Spleen (tissue), 11 donors: ENCODE data around the gene WDR64. TPM values are rescaled to one million over a fixed set of nuclear protein-coding genes. Genes with fewer than 3 reads are reported as not detected.

Experiments
- DNase-seq: peaks from one replicate; pipeline ENCODE4 v3.0.0-alpha.2; 2020
- H3K27ac ChIP-seq, 8 donors: fragments of 200-600 bp; sonication (generic) in 7 of 8; 1 replicate in 4 of 8; 2 replicates in 4 of 8; pipeline versions ENCODE4 v1.5.0 to v1.8.0; 2016 to 2021; ENCODE audit warnings: inconsistent platforms in 4 of 8, mild to moderate bottlenecking in 4 of 8, moderate library complexity in 1 of 8
- H3K27me3 ChIP-seq, 7 donors: fragments of 200-600 bp; sonication (generic) in 6 of 7; replicated peaks in 1 of 7; 1 replicate in 4 of 7; 2 replicates in 3 of 7; pipeline versions ENCODE4 v1.5.0 to v1.8.0; 2016 to 2021; ENCODE audit warnings: inconsistent platforms in 3 of 7, mild to moderate bottlenecking in 1 of 7
- H3K36me3 ChIP-seq, 6 donors: fragments of 200-600 bp; sonication (generic) in 5 of 6; 1 replicate in 4 of 6; 2 replicates in 2 of 6; pipeline versions ENCODE4 v1.5.0 to v1.8.0; 2016 to 2021; ENCODE audit warnings: inconsistent platforms in 2 of 6
- H3K4me1 ChIP-seq, 6 donors: fragments of 200-600 bp; sonication (generic) in 5 of 6; 1 replicate in 3 of 6; 2 replicates in 3 of 6; pipeline versions ENCODE4 v1.5.0 to v1.8.0; 2016 to 2021; ENCODE audit warnings: inconsistent platforms in 3 of 6
- H3K4me3 ChIP-seq, 8 donors: fragments of 200-600 bp; sonication (generic) in 7 of 8; 1 replicate in 4 of 8; 2 replicates in 4 of 8; pipeline versions ENCODE4 v1.5.0 to v1.8.0; 2016 to 2021; ENCODE audit warnings: inconsistent platforms in 4 of 8, mild to moderate bottlenecking in 4 of 8, moderate library complexity in 2 of 8
- H3K9me3 ChIP-seq, 8 donors: fragments of 200-600 bp; sonication (generic) in 7 of 8; 1 replicate in 4 of 8; 2 replicates in 4 of 8; pipeline versions ENCODE4 v1.5.0 to v1.8.0; 2016 to 2021; ENCODE audit warnings: inconsistent platforms in 4 of 8
- CTCF ChIP-seq, 11 experiments: fragments of 200-600 bp in 7 of 11; fragments of 450-650 bp in 4 of 11; sonication (generic) in 4 of 11; IDR thresholded peaks in 8 of 11; conservative IDR thresholded peaks in 3 of 11; 1 replicate in 7 of 11; 2 replicates in 4 of 11; pipeline versions ENCODE4 v1.4.0 to v1.8.0; 2016 to 2021; ENCODE audit warnings: antibody characterized with exemption in 11 of 11, inconsistent platforms in 4 of 11, mild to moderate bottlenecking in 1 of 11
- POLR2A ChIP-seq, 3 donors: fragments of 450-650 bp; IDR thresholded peaks; one replicate each; pipeline ENCODE4 v1.5.1; 2017; ENCODE audit warnings: antibody characterized with exemption in 3 of 3, mild to moderate bottlenecking in 1 of 3
- POLR2AphosphoS5 ChIP-seq, 3 donors: sonication (generic); formaldehyde crosslinking; IDR thresholded peaks; one replicate each; pipeline ENCODE4 v1.5.1; 2017; ENCODE audit warnings: antibody characterized with exemption in 3 of 3
- WGBS, 5 donors: extraction: QIAGEN DNeasy Blood & Tissue Kit in 3 of 5; methylation state at CpG; one replicate each; pipeline versions ENCODE4 v1.1.5 to v1.1.7; 2013 to 2018; 5-methylcytosine and 5-hydroxymethylcytosine counted together
- intact Hi-C: fragments of 100-400 bp; cut with DNase I; formaldehyde crosslinking; loops from one replicate; pipeline ENCODE4 v1.15.0; 2023; ENCODE audit warnings: low total_unique reads
- polyA plus RNA-seq, 3 donors: library from polyadenylated mRNA; stranded (reverse); fragments of 200-250 nt; gene quantifications; one replicate each; pipeline ENCODE4 v1.2.1, GENCODE V29; 2013
- total RNA-seq, 7 donors: library from RNA; depleted of rRNA in 3 of 7; stranded (reverse); fragments of >200 nt in 3 of 7; fragmentation: NEBNext Ultra II Directional in 4 of 7; extraction: Animal tissue kit (Norgen Biotek cat#: 25700) in 4 of 7; gene quantifications; one replicate each; pipeline versions ENCODE4 v1.1.0 to v1.2.1, GENCODE V29; 2016 to 2021
- donor health status: healthy with polysubstance abuse.
- donor health status: DM: no; HTN: no; CAD: no; lungs with moderate emphysema.
- donor health status: DM: no; HTN: no; CAD: no.
- donor health status: Bipolar disorder and iron deficiency.
- donor health status: healthy.
- donor health status: DM: no; HTN: no; CAD: no.
- donor health status: DM: yes; HTN: yes; CAD: no.

Gene WDR64
- total and polyA plus RNA-seq, 10 donors = 0.03 to 0.55 (median 0.26) TPM; not detected in 3

DNA sequence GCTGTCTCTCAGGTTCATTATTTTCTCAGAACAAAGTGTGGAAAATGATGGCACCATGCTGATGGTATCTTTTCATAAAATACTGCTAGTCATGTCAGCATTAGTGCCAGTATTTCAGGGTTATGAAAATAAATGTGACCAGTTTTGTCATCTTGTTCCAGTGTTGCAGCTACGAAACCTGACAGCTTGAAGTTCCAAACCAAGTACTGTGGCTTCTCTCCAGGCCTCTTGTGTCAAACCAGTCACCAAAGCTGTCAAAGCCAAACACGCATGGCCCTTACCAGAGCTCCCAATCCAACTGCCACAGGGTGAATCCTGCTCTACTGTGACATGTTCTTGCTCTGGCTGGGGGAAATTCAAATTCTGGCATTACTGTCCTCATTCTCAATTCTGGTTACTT is 175.2 kb downstream of the WDR64 start:
- no peaks in the 10 kb centered on the region for H3K27me3 ChIP-seq
- DNase-seq = no peak
- intact Hi-C loops = no loop called here
- no peaks in the 10 kb centered on the region for H3K9me3 ChIP-seq
- H3K4me1 ChIP-seq = no peaks in the 10 kb centered on the region
- no peak overlapping the region for H3K4me3 ChIP-seq
- TF ChIP-seq POLR2A (IDR thresholded peaks at IDR 0.05) = no peak
- TF ChIP-seq CTCF (IDR thresholded peaks at IDR 0.05 in 8 of 11, conservative IDR thresholded peaks at IDR 0.05 in 3 of 11) = no peak
- TF ChIP-seq POLR2AphosphoS5 (IDR thresholded peaks at IDR 0.05) = no peak
- no peaks in the 10 kb centered on the region for H3K36me3 ChIP-seq
- 74 to 91% (median 88%) methylated on average over 2 of the region's 2 CpGs for WGBS, 5 donors
- no peak overlapping the region for H3K27ac ChIP-seq

- Histone ChIP-seq H3K4me1 (no peaks in the 10 kb centered on the region), H3K9me3 (no peaks in the 10 kb centered on the region), H3K36me3 (no peaks in the 10 kb centered on the region), H3K4me3 (no peak overlapping the region), H3K27me3 (no peaks in the 10 kb centered on the region), H3K27ac (no peak overlapping the region)
- intact Hi-C loops = no loop called here
- DNase-seq = no peak
- 64 to 80% (median 69%) methylated on average over 3 of the region's 3 CpGs for WGBS, 5 donors
- TF ChIP-seq POLR2A (IDR thresholded peaks at IDR 0.05) (no peak), POLR2AphosphoS5 (IDR thresholded peaks at IDR 0.05) (no peak), CTCF (IDR thresholded peaks at IDR 0.05 in 8 of 11, conservative IDR thresholded peaks at IDR 0.05 in 3 of 11) (no peak)
Observed at GRCh38 chr1:241828463-241829021, 176.5 kb downstream of the WDR64 start.

GRCh38 chr1:241829468-241829867 is 177.4 kb downstream of the WDR64 start:
- Histone ChIP-seq H3K27ac (no peak overlapping the region), H3K9me3 (no peaks in the 10 kb centered on the region), H3K36me3 (no peaks in the 10 kb centered on the region), H3K27me3 (no peaks in the 10 kb centered on the region), H3K4me3 (no peak overlapping the region), H3K4me1 (no peaks in the 10 kb centered on the region)
- no peak for DNase-seq
- no peak for TF ChIP-seq POLR2A (IDR thresholded peaks at IDR 0.05)
- TF ChIP-seq CTCF (IDR thresholded peaks at IDR 0.05 in 8 of 11, conservative IDR thresholded peaks at IDR 0.05 in 3 of 11) = no peak
- no peak for TF ChIP-seq POLR2AphosphoS5 (IDR thresholded peaks at IDR 0.05)
- intact Hi-C loops = no loop called here

DNA sequence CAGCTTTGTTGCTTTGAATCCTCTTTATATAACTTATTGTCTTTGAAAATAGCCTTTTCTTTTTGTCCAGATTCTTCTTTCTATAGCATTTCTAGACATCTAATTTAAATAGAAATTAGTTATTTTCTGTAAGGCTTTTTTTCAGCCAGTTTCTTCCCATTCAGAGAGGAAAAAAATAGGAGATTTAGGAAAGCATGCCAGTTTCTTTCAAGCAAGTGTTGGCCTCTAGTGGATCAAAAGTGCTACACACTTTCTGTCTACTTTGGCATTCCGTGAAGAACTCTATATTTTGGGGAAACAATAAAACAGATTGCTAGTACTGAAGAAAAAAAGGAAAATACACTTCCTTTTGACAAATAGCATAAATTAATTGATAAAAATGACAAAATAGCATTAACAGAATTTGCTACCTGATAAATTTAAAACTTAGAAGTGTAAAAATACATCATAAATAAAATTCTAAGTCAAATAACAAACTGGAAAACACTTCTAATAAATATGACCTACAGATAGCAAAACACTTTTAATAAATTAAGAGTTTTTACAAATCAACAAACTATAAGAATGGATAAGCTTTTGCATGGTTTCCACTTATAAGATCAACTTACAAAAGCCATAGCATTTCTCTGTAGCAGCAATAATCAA is 182.8 kb downstream of the WDR64 start:
- TF ChIP-seq CTCF (IDR thresholded peaks at IDR 0.05 in 8 of 11, conservative IDR thresholded peaks at IDR 0.05 in 3 of 11) (peak in 5 of 11 experiments; percentile 16 to 42 (median 31)), POLR2AphosphoS5 (IDR thresholded peaks at IDR 0.05) (no peak)
- Histone ChIP-seq H3K27me3 (no peaks in the 10 kb centered on the region), H3K4me3 (no peak overlapping the region), H3K4me1 (peaks cover 0 to 4% (median 0%) of the 10 kb centered on the region in 6 donors), H3K9me3 (no peaks in the 10 kb centered on the region), H3K27ac (no peak overlapping the region), H3K36me3 (no peaks in the 10 kb centered on the region)
- WGBS, 5 donors = 2 to 13% (median 6%) methylated on average over 1 of the region's 1 CpG
- no peak for DNase-seq
- intact Hi-C loops = no loop called here
